OCI-M2 (cell line): ENCODE measurements around the gene ORC6.

Experiments
- DNase-seq: peaks from one replicate; lab custom pipeline; 2025; ENCODE audit not compliant: unreplicated experiment; lab: John Stamatoyannopoulos, UW

The ORC6 gene

GRCh38 chr16:46700048-46700447 lies 10.6 kb downstream of the ORC6 start:
- DNase-seq, result no peak

- no peak for DNase-seq
Measured at GRCh38 chr16:46701615-46702014, 12.2 kb downstream of the ORC6 start.

- DNase-seq, result no peak
Measured at GRCh38 chr16:46702030-46702429, 12.6 kb downstream of the ORC6 start.

DNA sequence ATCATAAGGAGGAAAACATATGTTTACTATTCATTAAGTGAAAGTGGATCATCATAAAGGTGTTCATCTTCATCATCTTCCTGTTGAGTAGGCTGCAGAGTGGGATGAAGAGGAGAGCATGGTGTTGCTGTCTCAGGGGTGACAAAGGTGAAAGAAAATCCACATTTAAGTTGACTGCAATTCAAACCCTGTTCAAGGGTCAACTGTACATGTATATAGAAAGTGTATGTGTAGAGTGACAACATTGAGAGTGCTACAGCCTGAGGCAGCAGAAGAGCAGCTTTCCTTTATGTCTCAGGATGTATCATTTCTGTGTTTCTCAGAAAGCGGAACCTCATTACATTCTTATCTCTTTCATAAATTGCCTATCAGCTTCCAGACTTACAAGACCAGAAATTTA lies 17.2 kb downstream of the ORC6 start:
- no peak for DNase-seq

DNA sequence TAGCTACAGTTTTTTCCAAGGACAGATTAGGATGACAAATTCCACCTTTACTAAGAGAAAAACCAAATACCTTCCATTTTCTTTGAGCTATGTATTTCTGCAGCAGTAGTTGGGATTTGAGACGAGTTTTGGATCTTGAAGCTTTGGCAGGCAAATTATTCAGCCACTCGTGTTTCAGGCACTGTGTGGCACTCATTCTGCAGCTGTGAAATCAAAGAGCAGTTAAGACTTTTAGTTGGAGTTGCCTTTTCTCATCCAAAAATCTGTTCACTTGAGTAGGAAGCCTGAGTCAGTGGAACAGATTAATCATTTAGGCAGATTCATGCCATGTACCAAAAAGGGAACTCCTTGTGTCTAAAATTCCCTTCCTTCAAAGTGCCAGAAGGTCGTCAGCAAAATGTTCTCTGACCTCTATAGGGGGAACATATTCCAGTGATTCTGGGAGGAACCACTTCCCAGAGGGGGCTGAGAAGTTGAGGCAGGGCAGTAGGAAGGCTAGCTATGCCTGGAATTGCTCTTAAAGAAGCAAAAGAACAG lies 20.1 kb downstream of the ORC6 start:
- DNase-seq, result no peak

- DNase-seq, result no peak
Measured at GRCh38 chr16:46711106-46712058, 21.9 kb downstream of the ORC6 start.

DNA sequence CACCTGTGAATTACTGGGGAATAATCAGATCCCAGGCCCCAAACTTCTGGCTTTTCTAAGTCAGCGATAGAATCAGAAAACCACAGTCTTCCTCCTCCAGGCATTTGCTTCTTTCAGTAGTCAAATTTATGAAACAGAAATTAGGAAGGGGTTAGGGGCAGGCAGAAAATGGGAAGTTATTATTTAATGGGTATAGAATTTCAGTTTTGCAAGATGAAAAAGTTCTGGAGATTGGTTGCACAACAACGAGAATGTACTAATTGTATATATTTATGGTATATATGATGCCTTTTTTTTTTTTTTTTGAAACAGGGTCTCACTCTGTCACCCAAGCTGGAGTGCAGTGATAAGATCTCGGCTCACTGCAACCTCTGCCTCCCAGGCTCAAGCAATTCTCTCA lies 23.5 kb downstream of the ORC6 start:
- DNase-seq, result no peak

DNA sequence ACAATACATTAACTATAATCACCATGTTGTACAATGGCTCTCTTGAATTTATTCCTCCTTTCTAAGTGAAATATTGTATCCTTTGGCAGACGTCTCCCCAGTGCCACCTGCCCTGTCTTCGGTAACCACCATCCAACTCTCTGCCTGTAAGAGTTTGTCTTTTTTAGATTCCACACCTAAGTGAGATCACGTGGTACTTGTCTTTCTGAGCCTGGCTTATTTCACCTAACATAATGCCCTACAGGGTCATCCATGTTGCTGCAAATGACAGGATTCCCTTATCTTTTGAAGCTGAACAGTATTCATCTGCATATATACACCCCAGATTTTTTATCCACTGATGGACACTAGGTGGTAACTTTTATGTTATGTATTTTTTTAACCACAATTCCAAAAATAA lies 24.2 kb downstream of the ORC6 start:
- DNase-seq, result no peak

DNA sequence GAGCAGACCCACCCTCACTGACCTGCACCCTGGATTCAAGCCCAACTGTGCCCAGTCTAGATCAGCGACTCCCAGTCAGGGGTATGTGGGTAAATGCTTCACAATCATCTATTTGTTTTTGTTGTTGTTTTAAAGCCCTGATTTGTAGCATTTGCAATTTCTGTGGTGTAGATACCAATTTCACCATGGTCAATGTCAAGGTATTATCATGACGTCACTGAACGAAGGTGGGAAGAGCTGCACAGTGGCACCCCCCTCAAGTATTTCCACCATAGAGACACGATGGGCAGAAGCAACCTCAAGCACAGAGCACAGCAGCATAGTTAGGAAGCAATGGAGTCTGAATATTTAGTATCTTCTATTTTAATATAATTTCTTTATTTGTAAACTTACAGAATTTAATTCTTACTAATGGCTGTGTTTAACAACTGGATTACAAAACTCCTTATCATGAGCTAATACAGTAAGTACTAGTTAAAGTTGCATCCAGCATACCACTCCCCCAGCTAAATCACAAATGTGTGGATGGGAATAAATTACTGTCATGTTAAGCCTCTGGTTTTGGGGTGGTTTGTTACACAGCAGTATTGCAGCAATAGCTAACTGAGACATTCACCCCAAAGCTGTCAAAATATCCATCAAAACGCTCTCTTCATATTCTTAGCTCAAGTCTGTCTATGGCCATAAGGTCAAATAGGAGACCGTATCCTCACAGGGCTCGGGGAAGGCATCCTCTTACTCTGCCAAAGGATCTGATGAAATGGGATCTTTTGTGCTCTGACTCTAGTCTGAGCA lies 25.5 kb downstream of the ORC6 start:
- no peak for DNase-seq

GRCh38 chr16:46715769-46716305 lies 26.4 kb downstream of the ORC6 start:
- no peak for DNase-seq

- no peak for DNase-seq
Measured at GRCh38 chr16:46717692-46718091, 28.2 kb downstream of the ORC6 start.

GRCh38 chr16:46718214-46718613 lies 28.8 kb downstream of the ORC6 start:
- DNase-seq, result no peak

- DNase-seq, result no peak
Measured at GRCh38 chr16:46719528-46719927, 30.1 kb downstream of the ORC6 start.

DNA sequence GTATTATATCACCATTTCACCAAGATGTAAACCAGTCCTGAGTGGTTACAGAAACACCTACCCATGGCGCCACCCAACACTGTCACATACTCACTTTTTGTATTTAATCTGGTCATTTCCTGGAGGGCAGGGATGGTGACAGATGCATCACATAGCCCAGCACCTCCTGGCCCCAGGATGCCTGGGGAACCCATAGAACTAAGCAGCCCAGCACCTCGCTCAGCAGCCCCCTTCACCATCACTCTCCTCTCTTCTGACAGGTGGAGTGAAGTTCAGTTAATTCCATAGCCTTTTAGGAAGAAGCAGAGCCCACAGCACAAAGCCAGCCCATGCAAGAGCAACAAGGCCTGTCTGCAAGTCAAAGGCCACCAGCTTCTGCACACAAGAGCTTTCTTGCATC lies 31.2 kb downstream of the ORC6 start:
- DNase-seq, result no peak

DNA sequence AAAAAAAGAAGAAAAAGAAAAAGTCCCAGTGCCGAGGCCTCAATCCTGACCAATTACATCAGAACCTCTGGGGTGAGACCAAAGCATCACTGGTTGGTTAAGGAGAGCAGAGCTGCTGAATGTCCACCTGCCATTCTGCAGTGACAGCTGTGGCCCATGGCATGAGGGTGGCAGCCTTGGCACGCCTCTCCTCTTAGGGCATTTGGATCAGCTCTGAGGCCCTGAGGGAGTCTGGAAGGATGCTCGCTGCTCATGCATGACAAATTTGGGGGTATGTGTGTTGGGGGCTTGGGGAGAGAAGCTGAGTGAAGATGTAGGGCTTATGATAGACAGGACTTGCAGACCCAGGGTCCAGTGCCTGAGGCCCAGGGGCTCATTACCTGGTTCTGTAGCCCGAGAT lies 32.4 kb downstream of the ORC6 start:
- DNase-seq, result no peak

DNA sequence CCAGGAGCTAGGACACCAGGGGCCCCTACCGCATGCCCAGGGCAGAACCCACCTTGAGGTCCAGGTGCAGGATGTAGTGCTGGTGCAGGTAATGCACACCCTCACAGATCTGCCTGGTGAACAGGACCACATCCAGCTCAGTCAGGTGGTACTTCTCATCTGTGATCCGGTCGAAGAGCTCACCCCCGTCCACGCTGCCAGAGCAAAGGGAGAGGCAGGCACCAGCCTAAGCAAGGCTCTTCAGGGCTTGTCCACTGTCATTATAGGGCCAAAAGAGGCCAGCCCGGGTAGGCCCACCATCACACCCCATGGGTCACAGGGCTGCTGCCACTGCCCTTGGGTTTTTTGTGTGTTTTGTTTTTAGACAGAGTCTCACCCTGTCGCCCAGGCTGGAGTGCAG lies 37.7 kb downstream of the ORC6 start:
- DNase-seq, result no peak

DNA sequence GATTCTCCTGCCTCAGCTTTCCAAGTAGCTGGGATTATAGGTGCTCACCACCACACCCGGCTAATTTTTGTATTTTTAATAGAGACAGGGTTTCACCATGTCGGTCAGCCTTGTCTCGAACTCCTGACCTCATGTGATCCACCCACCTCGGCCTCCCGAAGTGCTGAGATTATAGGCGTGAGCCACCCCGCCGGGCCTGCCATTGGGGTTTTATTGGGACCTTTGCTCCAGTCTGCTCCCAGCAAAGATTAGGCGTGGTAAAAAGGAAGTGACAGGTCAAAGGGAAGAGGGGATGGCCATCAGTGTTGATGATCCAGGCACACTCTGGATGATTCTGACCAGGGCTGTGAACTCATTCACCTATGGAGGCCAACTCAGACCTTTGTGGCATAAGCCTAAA lies 38.2 kb downstream of the ORC6 start:
- DNase-seq, result no peak

GRCh38 chr16:46728806-46729205 lies 39.3 kb downstream of the ORC6 start:
- DNase-seq, result no peak

DNA sequence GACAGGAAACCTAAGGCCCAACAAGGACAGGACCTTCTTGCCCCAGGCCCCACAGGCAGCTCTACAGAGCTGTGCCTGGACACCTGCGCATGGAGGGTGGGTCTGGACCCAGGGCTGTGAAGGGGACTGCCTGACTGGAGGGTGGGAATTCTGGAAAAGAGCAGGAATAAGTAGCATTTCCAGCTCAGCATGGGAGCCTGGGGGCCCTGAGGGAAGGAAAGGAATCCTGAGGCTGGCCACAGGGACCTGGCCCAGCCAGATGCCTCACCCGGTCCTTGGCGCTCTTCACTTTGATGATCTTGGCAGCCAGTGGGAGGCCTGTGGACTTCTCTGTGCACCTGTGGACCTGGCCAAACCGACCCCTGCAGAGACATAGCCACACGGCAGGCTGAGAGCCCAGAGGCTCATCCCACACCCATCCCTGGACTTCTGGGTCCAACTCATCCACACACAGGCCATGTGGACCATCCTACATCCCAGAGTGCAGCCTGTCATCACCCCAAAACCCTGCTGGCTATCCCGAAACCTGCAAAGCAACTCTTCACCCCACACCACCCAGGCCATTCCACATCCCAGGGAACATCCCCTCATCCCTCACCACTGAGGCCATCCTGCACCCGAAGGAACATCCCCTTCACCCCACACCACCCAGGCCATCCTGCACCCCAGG lies 40.0 kb downstream of the ORC6 start:
- no peak for DNase-seq

GRCh38 chr16:46730126-46730525 lies 40.7 kb downstream of the ORC6 start:
- no peak for DNase-seq
